Measurements from ENCODE around the gene DCDC2B.
"Not testable (repeated sequence)": the region's sequence is repeated elsewhere in the genome, so short reads cannot be mapped to it uniquely, and the experiment has no call there.

DCDC2B gene

GRCh38 chr1:32250893-32251716 is 42.2 kb downstream of the DCDC2B start, which contains the start of gene LCK:
LCK (plus strand) TSS chr1:32251265; CDS start chr1:32274330, 23,065 bp downstream.
- Histone ChIP-seq H3K27ac (ENCODE audit: low read depth, low read length) (no peak within 1 kb of the TSS), H3K4me1 (ENCODE audit: control insufficient read depth, low read depth, low read length) (peaks cover 1% of the 10 kb centered on the region), H2BK120ac (ENCODE audit: low read depth, low read length) (no peak within 1 kb of the TSS), H3K4ac (ENCODE audit: low read depth, low read length) (no peak within 1 kb of the TSS), H3K27me3 (ENCODE audit: insufficient read depth, low read length, poor library complexity) (no peaks in the 10 kb centered on the region), H4K5ac (ENCODE audit: low read length) (no peak within 1 kb of the TSS), H2BK15ac (replicated peaks; ENCODE audit: low read depth) (no peak within 1 kb of the TSS), H3K9ac (ENCODE audit: low read length) (no peak within 1 kb of the TSS), H3K4me2 (ENCODE audit: low read length) (no peak within 1 kb of the TSS), H2AK5ac (ENCODE audit: low read length) (no peak within 1 kb of the TSS), H3K18ac (ENCODE audit: low read length) (no peak within 1 kb of the TSS), H4K8ac (ENCODE audit: low read depth, low read length) (no peak within 1 kb of the TSS), H3K23ac (ENCODE audit: low read length) (no peak within 1 kb of the TSS), H3K79me1 (ENCODE audit: low read length) (no peaks in the 10 kb centered on the region), H3K79me2 (ENCODE audit: control insufficient read depth, insufficient read depth, low read length) (no peaks in the 10 kb centered on the region), H3K56ac (ENCODE audit: low read length) (peak within 1 kb of the TSS; percentile 28), H2BK5ac (ENCODE audit: low read length) (no peak within 1 kb of the TSS), H3K36me3 (ENCODE audit: control insufficient read depth, insufficient read depth, low read length) (no peaks in the 10 kb centered on the region), H3K4me3 (ENCODE audit: low read length) (no peak within 1 kb of the TSS)
- no peak for DNase-seq
- whole genome bisulfite sequencing (ENCODE audit: extremely low coverage, insufficient coverage, low lambda C conversion rate) = no CpG with 5 or more reads among the region's 25 CpGs

GRCh38 chr1:32255072-32256071 is 46.5 kb downstream of the DCDC2B start:
- Histone ChIP-seq H3K23ac (ENCODE audit: low read length) (no peak overlapping the region), H2BK5ac (ENCODE audit: low read length) (no peak overlapping the region), H3K27me3 (ENCODE audit: insufficient read depth, low read length, poor library complexity) (no peaks in the 10 kb centered on the region), H3K27ac (ENCODE audit: low read depth, low read length) (no peak overlapping the region), H3K56ac (ENCODE audit: low read length) (no peak overlapping the region), H3K18ac (ENCODE audit: low read length) (no peak overlapping the region), H3K36me3 (ENCODE audit: control insufficient read depth, insufficient read depth, low read length) (no peaks in the 10 kb centered on the region), H3K4me1 (ENCODE audit: control insufficient read depth, low read depth, low read length) (no peaks in the 10 kb centered on the region), H2BK15ac (replicated peaks; ENCODE audit: low read depth) (no peak overlapping the region), H3K79me2 (ENCODE audit: control insufficient read depth, insufficient read depth, low read length) (no peaks in the 10 kb centered on the region), H3K4ac (ENCODE audit: low read depth, low read length) (no peak overlapping the region), H2AK5ac (ENCODE audit: low read length) (no peak overlapping the region), H2BK120ac (ENCODE audit: low read depth, low read length) (no peak overlapping the region), H4K8ac (ENCODE audit: low read depth, low read length) (no peak overlapping the region), H3K79me1 (ENCODE audit: low read length) (no peaks in the 10 kb centered on the region), H3K4me3 (ENCODE audit: low read length) (no peak overlapping the region), H3K4me2 (ENCODE audit: low read length) (no peak overlapping the region), H4K5ac (ENCODE audit: low read length) (no peak overlapping the region), H3K9ac (ENCODE audit: low read length) (no peak overlapping the region)
- no CpG with 5 or more reads among the region's 10 CpGs for WGBS (ENCODE audit: extremely low coverage, insufficient coverage, low lambda C conversion rate)
- DNase-seq = no peak

- Histone ChIP-seq H3K56ac (ENCODE audit: low read length) (no peak overlapping the region), H3K4me1 (ENCODE audit: control insufficient read depth, low read depth, low read length) (no peaks in the 10 kb centered on the region), H2BK120ac (ENCODE audit: low read depth, low read length) (no peak overlapping the region), H3K27me3 (ENCODE audit: insufficient read depth, low read length, poor library complexity) (no peaks in the 10 kb centered on the region), H2BK15ac (replicated peaks; ENCODE audit: low read depth) (no peak overlapping the region), H3K36me3 (ENCODE audit: control insufficient read depth, insufficient read depth, low read length) (no peaks in the 10 kb centered on the region), H3K18ac (ENCODE audit: low read length) (no peak overlapping the region), H3K23ac (ENCODE audit: low read length) (no peak overlapping the region), H3K79me2 (ENCODE audit: control insufficient read depth, insufficient read depth, low read length) (no peaks in the 10 kb centered on the region), H4K8ac (ENCODE audit: low read depth, low read length) (no peak overlapping the region), H3K27ac (ENCODE audit: low read depth, low read length) (no peak overlapping the region), H3K4ac (ENCODE audit: low read depth, low read length) (no peak overlapping the region), H2BK5ac (ENCODE audit: low read length) (no peak overlapping the region), H2AK5ac (ENCODE audit: low read length) (no peak overlapping the region), H3K79me1 (ENCODE audit: low read length) (no peaks in the 10 kb centered on the region), H3K9ac (ENCODE audit: low read length) (no peak overlapping the region), H3K4me3 (ENCODE audit: low read length) (no peak overlapping the region), H4K5ac (ENCODE audit: low read length) (no peak overlapping the region), H3K4me2 (ENCODE audit: low read length) (no peak overlapping the region)
- WGBS (ENCODE audit: extremely low coverage, insufficient coverage, low lambda C conversion rate) = no CpG with 5 or more reads among the region's 9 CpGs
- no peak for DNase-seq
Observed at GRCh38 chr1:32256473-32257226, 47.8 kb downstream of the DCDC2B start.

GRCh38 chr1:32257227-32257508 is 48.3 kb downstream of the DCDC2B start:
- no peak overlapping the region for H3K23ac ChIP-seq (ENCODE audit: low read length)
- H2BK5ac ChIP-seq (ENCODE audit: low read length) = no peak overlapping the region

GRCh38 chr1:32263236-32263593 is 54.3 kb downstream of the DCDC2B start:
- H2BK5ac ChIP-seq (ENCODE audit: low read length); H3K27ac ChIP-seq (ENCODE audit: low read depth, low read length); H3K79me1 ChIP-seq (ENCODE audit: low read length); H3K9ac ChIP-seq (ENCODE audit: low read length); H3K4me2 ChIP-seq (ENCODE audit: low read length); H3K23ac ChIP-seq (ENCODE audit: low read length); H3K36me3 ChIP-seq (ENCODE audit: control insufficient read depth, insufficient read depth, low read length); H2AK5ac ChIP-seq (ENCODE audit: low read length); H4K8ac ChIP-seq (ENCODE audit: low read depth, low read length); H2BK120ac ChIP-seq (ENCODE audit: low read depth, low read length); H3K4me1 ChIP-seq (ENCODE audit: control insufficient read depth, low read depth, low read length); H2BK15ac ChIP-seq (replicated peaks; ENCODE audit: low read depth); H3K4me3 ChIP-seq (ENCODE audit: low read length); H3K27me3 ChIP-seq (ENCODE audit: insufficient read depth, low read length, poor library complexity); H3K56ac ChIP-seq (ENCODE audit: low read length); H3K79me2 ChIP-seq (ENCODE audit: control insufficient read depth, insufficient read depth, low read length); H3K18ac ChIP-seq (ENCODE audit: low read length); DNase-seq; H4K5ac ChIP-seq (ENCODE audit: low read length); H3K4ac ChIP-seq (ENCODE audit: low read depth, low read length): not testable (repeated sequence)
- no CpG with 5 or more reads among the region's 4 CpGs for WGBS (ENCODE audit: extremely low coverage, insufficient coverage, low lambda C conversion rate)

More at GRCh38 chr1:32257227-32257508, 48.3 kb downstream of the DCDC2B start:
- Histone ChIP-seq H3K9ac (ENCODE audit: low read length) (no peak overlapping the region), H3K4me1 (ENCODE audit: control insufficient read depth, low read depth, low read length) (no peaks in the 10 kb centered on the region), H2BK120ac (ENCODE audit: low read depth, low read length) (no peak overlapping the region), H3K27me3 (ENCODE audit: insufficient read depth, low read length, poor library complexity) (no peaks in the 10 kb centered on the region), H2AK5ac (ENCODE audit: low read length) (no peak overlapping the region), H3K4ac (ENCODE audit: low read depth, low read length) (no peak overlapping the region), H3K36me3 (ENCODE audit: control insufficient read depth, insufficient read depth, low read length) (no peaks in the 10 kb centered on the region), H3K79me2 (ENCODE audit: control insufficient read depth, insufficient read depth, low read length) (no peaks in the 10 kb centered on the region), H3K18ac (ENCODE audit: low read length) (no peak overlapping the region), H4K8ac (ENCODE audit: low read depth, low read length) (no peak overlapping the region), H3K4me2 (ENCODE audit: low read length) (no peak overlapping the region), H3K79me1 (ENCODE audit: low read length) (no peaks in the 10 kb centered on the region), H2BK15ac (replicated peaks; ENCODE audit: low read depth) (no peak overlapping the region), H3K56ac (ENCODE audit: low read length) (no peak overlapping the region), H4K5ac (ENCODE audit: low read length) (no peak overlapping the region), H3K27ac (ENCODE audit: low read depth, low read length) (no peak overlapping the region), H3K4me3 (ENCODE audit: low read length) (no peak overlapping the region)
- WGBS (ENCODE audit: extremely low coverage, insufficient coverage, low lambda C conversion rate) = no CpG with 5 or more reads among the region's 6 CpGs
- no peak for DNase-seq
